ENCODE results near the gene GPC6. TPM values are rescaled to one million over a fixed set of nuclear protein-coding genes. Genes with fewer than 3 reads are reported as not detected.

GPC6 gene
- total RNA-seq: 1 to 10 TPM; 1.6 to 4.0 TPM

DNA sequence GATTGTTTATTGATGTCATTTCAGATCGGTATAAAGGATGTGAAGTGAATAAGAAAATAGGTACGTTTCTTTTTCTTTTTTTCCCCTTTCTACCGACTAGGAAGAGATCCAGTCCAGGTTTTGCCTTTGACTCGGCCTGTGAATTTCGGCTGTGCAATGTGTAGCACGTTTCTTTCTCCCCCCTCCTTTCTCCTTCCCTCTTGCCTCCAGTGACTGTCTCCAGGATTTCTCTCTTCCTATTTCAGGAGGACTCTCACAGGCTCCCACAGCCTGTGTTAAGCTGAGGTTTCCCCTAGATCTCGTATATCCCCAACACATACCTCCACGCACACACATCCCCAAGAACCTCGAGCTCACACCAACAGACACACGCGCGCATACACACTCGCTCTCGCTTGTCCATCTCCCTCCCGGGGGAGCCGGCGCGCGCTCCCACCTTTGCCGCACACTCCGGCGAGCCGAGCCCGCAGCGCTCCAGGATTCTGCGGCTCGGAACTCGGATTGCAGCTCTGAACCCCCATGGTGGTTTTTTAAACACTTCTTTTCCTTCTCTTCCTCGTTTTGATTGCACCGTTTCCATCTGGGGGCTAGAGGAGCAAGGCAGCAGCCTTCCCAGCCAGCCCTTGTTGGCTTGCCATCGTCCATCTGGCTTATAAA, at the start of gene GPC6:
Gene GPC6 (plus strand): TSS at position 185 of the 657 bp plus-strand sequence.
- ATAC-seq: peak; percentile 39
- H3K4me1 ChIP-seq: peaks cover 26% of the 10 kb centered on the region
- no peaks in the 10 kb centered on the region for H3K27me3 ChIP-seq
- H3K36me3 ChIP-seq (replicated peaks in 1 of 2; ENCODE audit: insufficient read depth in 1 of 2, low read depth in 2 of 2): no peaks in the 10 kb centered on the region
- DNase-seq: peak in 2 of 4 donors; percentile 45 to 59
- H3K4me3 ChIP-seq: peak within 1 kb of the TSS; percentile 24 to 34
- 1% methylated on average over 30 to 31 of the region's 31 CpGs for WGBS, 2 donors
- intact Hi-C loops (cut with DNase I): no loop called here
- TF ChIP-seq, protein P1, sequence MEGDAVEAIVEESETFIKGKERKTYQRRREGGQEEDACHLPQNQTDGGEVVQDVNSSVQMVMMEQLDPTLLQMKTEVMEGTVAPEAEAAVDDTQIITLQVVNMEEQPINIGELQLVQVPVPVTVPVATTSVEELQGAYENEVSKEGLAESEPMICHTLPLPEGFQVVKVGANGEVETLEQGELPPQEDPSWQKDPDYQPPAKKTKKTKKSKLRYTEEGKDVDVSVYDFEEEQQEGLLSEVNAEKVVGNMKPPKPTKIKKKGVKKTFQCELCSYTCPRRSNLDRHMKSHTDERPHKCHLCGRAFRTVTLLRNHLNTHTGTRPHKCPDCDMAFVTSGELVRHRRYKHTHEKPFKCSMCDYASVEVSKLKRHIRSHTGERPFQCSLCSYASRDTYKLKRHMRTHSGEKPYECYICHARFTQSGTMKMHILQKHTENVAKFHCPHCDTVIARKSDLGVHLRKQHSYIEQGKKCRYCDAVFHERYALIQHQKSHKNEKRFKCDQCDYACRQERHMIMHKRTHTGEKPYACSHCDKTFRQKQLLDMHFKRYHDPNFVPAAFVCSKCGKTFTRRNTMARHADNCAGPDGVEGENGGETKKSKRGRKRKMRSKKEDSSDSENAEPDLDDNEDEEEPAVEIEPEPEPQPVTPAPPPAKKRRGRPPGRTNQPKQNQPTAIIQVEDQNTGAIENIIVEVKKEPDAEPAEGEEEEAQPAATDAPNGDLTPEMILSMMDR (IDR thresholded peaks at IDR 0.05): no peak
- no peak for TF ChIP-seq POLR2A (IDR thresholded peaks at IDR 0.05)
- H3K27ac ChIP-seq: peak within 1 kb of the TSS in 1 of 4 donors; percentile 38
- no peaks in the 10 kb centered on the region for H3K9me3 ChIP-seq

GRCh38 chr13:93180356-93180969, 46.1 kb upstream of the GPC6 start:
- ATAC-seq (no peak), DNase-seq (no peak)
- Histone ChIP-seq H3K27me3 (no peaks in the 10 kb centered on the region), H3K4me1 (no peaks in the 10 kb centered on the region), H3K27ac (no peak overlapping the region), H3K9me3 (no peaks in the 10 kb centered on the region), H3K36me3 (replicated peaks in 1 of 2; ENCODE audit: insufficient read depth in 1 of 2, low read depth in 2 of 2) (no peaks in the 10 kb centered on the region), H3K4me3 (no peak overlapping the region)
- TF ChIP-seq, protein P1 (IDR thresholded peaks at IDR 0.05): no peak
- no peak for TF ChIP-seq POLR2A (IDR thresholded peaks at IDR 0.05)
- WGBS, 2 donors: 11 to 38% methylated on average over 2 of the region's 2 CpGs
- intact Hi-C loops (cut with DNase I): no loop called here

- WGBS, 2 donors: 68 to 81% methylated on average over 3 of the region's 3 CpGs
- Histone ChIP-seq H3K27me3 (no peaks in the 10 kb centered on the region), H3K4me1 (no peaks in the 10 kb centered on the region), H3K36me3 (replicated peaks in 1 of 2; ENCODE audit: insufficient read depth in 1 of 2, low read depth in 2 of 2) (no peaks in the 10 kb centered on the region), H3K27ac (no peak overlapping the region), H3K9me3 (no peaks in the 10 kb centered on the region), H3K4me3 (no peak overlapping the region)
- ATAC-seq: no peak
- no peak for DNase-seq
- TF ChIP-seq POLR2A (IDR thresholded peaks at IDR 0.05): no peak
- TF ChIP-seq, protein P1 (IDR thresholded peaks at IDR 0.05): no peak
- intact Hi-C loops (cut with DNase I): no loop called here
These were observed 44.2 kb upstream of the GPC6 start for GRCh38 chr13:93182406-93182805.

- TF ChIP-seq, protein P1 (IDR thresholded peaks at IDR 0.05): no peak
- no peak for TF ChIP-seq POLR2A (IDR thresholded peaks at IDR 0.05)
- Histone ChIP-seq H3K36me3 (replicated peaks in 1 of 2; ENCODE audit: insufficient read depth in 1 of 2, low read depth in 2 of 2) (no peaks in the 10 kb centered on the region), H3K27me3 (no peaks in the 10 kb centered on the region), H3K4me1 (no peaks in the 10 kb centered on the region), H3K4me3 (no peak overlapping the region), H3K9me3 (no peaks in the 10 kb centered on the region), H3K27ac (no peak overlapping the region)
- DNase-seq (no peak), ATAC-seq (no peak)
- intact Hi-C loops (cut with DNase I): no loop called here
- WGBS, 2 donors: 31 to 58% methylated on average over 1 of the region's 1 CpG
These were observed 43.3 kb upstream of the GPC6 start for GRCh38 chr13:93183302-93183701.

DNA sequence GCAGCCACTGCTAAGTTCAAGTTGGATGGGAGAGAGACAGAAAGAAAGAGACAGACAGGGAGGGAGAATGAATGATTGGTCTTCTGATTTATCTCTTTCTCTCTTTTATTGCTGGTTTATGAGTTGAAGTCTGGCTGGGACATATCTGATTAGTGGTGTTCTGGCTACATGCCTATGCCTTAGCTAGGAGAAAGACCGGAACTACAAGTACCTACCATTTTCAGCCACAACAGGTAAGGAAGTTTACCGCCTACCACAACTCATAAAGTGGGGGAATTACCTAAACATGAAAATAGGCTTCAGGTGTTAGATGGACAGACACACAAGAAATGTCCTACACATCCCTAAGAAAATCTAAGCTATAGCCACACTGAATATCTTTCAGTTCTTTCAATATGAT, 36.6 kb upstream of the GPC6 start:
- Histone ChIP-seq H3K4me1 (no peaks in the 10 kb centered on the region), H3K27me3 (no peaks in the 10 kb centered on the region), H3K36me3 (replicated peaks in 1 of 2; ENCODE audit: insufficient read depth in 1 of 2, low read depth in 2 of 2) (no peaks in the 10 kb centered on the region), H3K9me3 (no peaks in the 10 kb centered on the region), H3K27ac (no peak overlapping the region), H3K4me3 (no peak overlapping the region)
- WGBS, 2 donors: 88 to 97% methylated on average over 2 of the region's 2 CpGs
- ATAC-seq (no peak), DNase-seq (no peak)
- intact Hi-C loops (cut with DNase I): no loop called here
- TF ChIP-seq, protein P1 (IDR thresholded peaks at IDR 0.05): no peak
- TF ChIP-seq POLR2A (IDR thresholded peaks at IDR 0.05): no peak
